Measurements from ENCODE around the gene CIB4.

Gene CIB4

GRCh38 chr2:26550276-26551015 lies 90.7 kb downstream of the CIB4 start:
- no peak for DNase-seq

GRCh38 chr2:26542676-26543505 lies 98.3 kb downstream of the CIB4 start:
- in situ Hi-C loops (cut with HindIII; ENCODE audit: low pct_ligation_motif_present, low pct_unique_long_range_greater_than_20kb, low sequenced_read_pairs) = no loop called here
- no peak for DNase-seq

More at GRCh38 chr2:26550276-26551015, 90.7 kb downstream of the CIB4 start:
- in situ Hi-C loops (cut with HindIII; ENCODE audit: low pct_ligation_motif_present, low pct_unique_long_range_greater_than_20kb, low sequenced_read_pairs) = no loop called here

- no peak for DNase-seq
- in situ Hi-C loops (cut with HindIII; ENCODE audit: low pct_ligation_motif_present, low pct_unique_long_range_greater_than_20kb, low sequenced_read_pairs) = no loop called here
These were observed 99.0 kb downstream of the CIB4 start for GRCh38 chr2:26542194-26542455.

- in situ Hi-C loops (cut with HindIII; ENCODE audit: low pct_ligation_motif_present, low pct_unique_long_range_greater_than_20kb, low sequenced_read_pairs) = no loop called here
- DNase-seq = no peak
These were observed 99.6 kb downstream of the CIB4 start for GRCh38 chr2:26541401-26542193.

GRCh38 chr2:26540961-26541360 lies 100.2 kb downstream of the CIB4 start:
- in situ Hi-C loops (cut with HindIII; ENCODE audit: low pct_ligation_motif_present, low pct_unique_long_range_greater_than_20kb, low sequenced_read_pairs) = no loop called here
- no peak for DNase-seq

- in situ Hi-C loops (cut with HindIII; ENCODE audit: low pct_ligation_motif_present, low pct_unique_long_range_greater_than_20kb, low sequenced_read_pairs) = no loop called here
- DNase-seq = no peak
These were observed 100.9 kb downstream of the CIB4 start for GRCh38 chr2:26540306-26540705.

- no peak for DNase-seq
- in situ Hi-C loops (cut with HindIII; ENCODE audit: low pct_ligation_motif_present, low pct_unique_long_range_greater_than_20kb, low sequenced_read_pairs) = no loop called here
These were observed 103.2 kb downstream of the CIB4 start for GRCh38 chr2:26537826-26538475.

GRCh38 chr2:26537069-26537825 lies 103.9 kb downstream of the CIB4 start:
- in situ Hi-C loops (cut with HindIII; ENCODE audit: low pct_ligation_motif_present, low pct_unique_long_range_greater_than_20kb, low sequenced_read_pairs) = no loop called here
- DNase-seq = no peak

GRCh38 chr2:26536371-26537068 lies 104.6 kb downstream of the CIB4 start:
- DNase-seq = no peak
- in situ Hi-C loops (cut with HindIII; ENCODE audit: low pct_ligation_motif_present, low pct_unique_long_range_greater_than_20kb, low sequenced_read_pairs) = no loop called here

GRCh38 chr2:26535663-26536275 lies 105.4 kb downstream of the CIB4 start:
- no peak for DNase-seq
- in situ Hi-C loops (cut with HindIII; ENCODE audit: low pct_ligation_motif_present, low pct_unique_long_range_greater_than_20kb, low sequenced_read_pairs) = no loop called here

GRCh38 chr2:26534865-26535662 lies 106.1 kb downstream of the CIB4 start:
- in situ Hi-C loops (cut with HindIII; ENCODE audit: low pct_ligation_motif_present, low pct_unique_long_range_greater_than_20kb, low sequenced_read_pairs) = no loop called here
- DNase-seq = no peak

GRCh38 chr2:26534098-26534864 lies 106.9 kb downstream of the CIB4 start:
- in situ Hi-C loops (cut with HindIII; ENCODE audit: low pct_ligation_motif_present, low pct_unique_long_range_greater_than_20kb, low sequenced_read_pairs) = no loop called here
- no peak for DNase-seq

- no peak for DNase-seq
- in situ Hi-C loops (cut with HindIII; ENCODE audit: low pct_ligation_motif_present, low pct_unique_long_range_greater_than_20kb, low sequenced_read_pairs) = no loop called here
These were observed 107.5 kb downstream of the CIB4 start for GRCh38 chr2:26533661-26534060.

GRCh38 chr2:26532301-26533250 lies 108.6 kb downstream of the CIB4 start:
- no peak for DNase-seq
- in situ Hi-C loops (cut with HindIII; ENCODE audit: low pct_ligation_motif_present, low pct_unique_long_range_greater_than_20kb, low sequenced_read_pairs) = no loop called here

All from ACHN (cell line).